ENCODE results near the gene PKD2. TPM values are rescaled to one million over a fixed set of nuclear protein-coding genes. Genes with fewer than 3 reads are reported as not detected.
"Not testable (repeated sequence)": the region's sequence is repeated elsewhere in the genome, so short reads cannot be mapped to it uniquely, and the experiment has no call there.

Gene PKD2
- total RNA-seq, 1 experiment from 2014 or later = 21.4 TPM

GRCh38 chr4:88107406-88108107 is 100.1 kb downstream of the PKD2 start:
- Mint-ChIP-seq H3K4me3 (no peak overlapping the region), H3K27me3 (ENCODE audit: low read depth) (no peaks in the 10 kb centered on the region; the same call in 1 of the 2 replicates), H3K4me1 (no peaks in the 10 kb centered on the region), H3K27ac (no peak overlapping the region), H3K36me3 (no peaks in the 10 kb centered on the region), H3K9me3 (no peaks in the 10 kb centered on the region)
- ChIA-PET CTCF (interaction anchor here (0.6 kb wide), 1 partner anchor 52 kb away, joined by 3 read pairs; no protein-coding TSS in a partner anchor), POLR2A (interaction anchor here (1.0 kb wide), 1 partner anchor 51 kb away, joined by 3 read pairs; no protein-coding TSS in a partner anchor)
- ATAC-seq (peak; percentile 41; the same call in 1 of the 2 replicates), DNase-seq (ENCODE audit: low spot score) (no peak)
- TF ChIP-seq GABPB1 (CRISPR knock-in tag; IDR thresholded peaks at IDR 0.05) = peak; percentile 79
- no peak for TF ChIP-seq SOX15 (CRISPR knock-in tag; IDR thresholded peaks at IDR 0.05)

DNA sequence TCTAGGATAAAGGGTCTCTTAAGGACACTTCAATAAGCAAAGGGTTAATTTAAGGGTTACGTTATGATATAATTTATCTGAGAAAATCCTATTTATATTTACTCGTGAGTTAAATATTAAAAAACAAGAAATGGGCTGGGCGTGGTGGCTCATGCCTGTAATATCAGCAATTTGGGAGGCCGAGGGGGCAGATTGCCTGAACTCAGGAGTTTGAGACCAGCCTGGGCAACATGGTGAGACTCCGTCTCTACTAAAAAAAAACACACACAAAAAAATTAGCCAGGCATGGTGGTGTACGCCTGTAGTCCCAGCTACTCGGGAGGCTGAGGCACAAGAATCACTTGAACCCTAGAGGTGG is 100.7 kb downstream of the PKD2 start:
- H3K9me3 Mint-ChIP-seq; POLR2A ChIA-PET; H3K36me3 Mint-ChIP-seq; CTCF ChIA-PET; DNase-seq (ENCODE audit: low spot score); H3K27ac Mint-ChIP-seq; H3K4me3 Mint-ChIP-seq; H3K4me1 Mint-ChIP-seq; H3K27me3 Mint-ChIP-seq (ENCODE audit: low read depth); ATAC-seq: not testable (repeated sequence)

- Mint-ChIP-seq H3K36me3 (no peaks in the 10 kb centered on the region), H3K9me3 (no peaks in the 10 kb centered on the region), H3K4me3 (no peak overlapping the region), H3K27me3 (ENCODE audit: low read depth) (no peaks in the 10 kb centered on the region), H3K27ac (no peak overlapping the region), H3K4me1 (no peaks in the 10 kb centered on the region)
- TF ChIP-seq RELA (CRISPR knock-in tag; IDR thresholded peaks at IDR 0.05; ENCODE audit: borderline replicate concordance) = no peak
- no peak for TF ChIP-seq NR1H2 (CRISPR knock-in tag; IDR thresholded peaks at IDR 0.05)
- no peak for TF ChIP-seq ZNF219 (CRISPR knock-in tag; IDR thresholded peaks at IDR 0.05; ENCODE audit: borderline replicate concordance)
- TF ChIP-seq FOXP1 (CRISPR knock-in tag; IDR thresholded peaks at IDR 0.05; ENCODE audit: borderline replicate concordance) = no peak
- TF ChIP-seq JUN (CRISPR knock-in tag; IDR thresholded peaks at IDR 0.05) = no peak
- TF ChIP-seq HMGA2 (CRISPR knock-in tag; IDR thresholded peaks at IDR 0.05) = no peak
- no peak for TF ChIP-seq ATF1 (CRISPR knock-in tag; IDR thresholded peaks at IDR 0.05)
- TF ChIP-seq IRF2 (CRISPR knock-in tag; IDR thresholded peaks at IDR 0.05; ENCODE audit: borderline replicate concordance, low read depth) = no peak
- TF ChIP-seq, protein P1, sequence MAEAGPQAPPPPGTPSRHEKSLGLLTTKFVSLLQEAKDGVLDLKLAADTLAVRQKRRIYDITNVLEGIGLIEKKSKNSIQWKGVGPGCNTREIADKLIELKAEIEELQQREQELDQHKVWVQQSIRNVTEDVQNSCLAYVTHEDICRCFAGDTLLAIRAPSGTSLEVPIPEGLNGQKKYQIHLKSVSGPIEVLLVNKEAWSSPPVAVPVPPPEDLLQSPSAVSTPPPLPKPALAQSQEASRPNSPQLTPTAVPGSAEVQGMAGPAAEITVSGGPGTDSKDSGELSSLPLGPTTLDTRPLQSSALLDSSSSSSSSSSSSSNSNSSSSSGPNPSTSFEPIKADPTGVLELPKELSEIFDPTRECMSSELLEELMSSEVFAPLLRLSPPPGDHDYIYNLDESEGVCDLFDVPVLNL (CRISPR knock-in tag; IDR thresholded peaks at IDR 0.05; ENCODE audit: borderline replicate concordance, low read depth) = no peak
- ChIA-PET POLR2A (interaction anchor here (0.7 kb wide), 1 partner anchor 1124 kb away, joined by 3 read pairs; no protein-coding TSS in a partner anchor), CTCF (no interaction called here)
- ATAC-seq (no peak), DNase-seq (ENCODE audit: low spot score) (no peak)
Observed at GRCh38 chr4:88108747-88109122, 101.3 kb downstream of the PKD2 start.

DNA sequence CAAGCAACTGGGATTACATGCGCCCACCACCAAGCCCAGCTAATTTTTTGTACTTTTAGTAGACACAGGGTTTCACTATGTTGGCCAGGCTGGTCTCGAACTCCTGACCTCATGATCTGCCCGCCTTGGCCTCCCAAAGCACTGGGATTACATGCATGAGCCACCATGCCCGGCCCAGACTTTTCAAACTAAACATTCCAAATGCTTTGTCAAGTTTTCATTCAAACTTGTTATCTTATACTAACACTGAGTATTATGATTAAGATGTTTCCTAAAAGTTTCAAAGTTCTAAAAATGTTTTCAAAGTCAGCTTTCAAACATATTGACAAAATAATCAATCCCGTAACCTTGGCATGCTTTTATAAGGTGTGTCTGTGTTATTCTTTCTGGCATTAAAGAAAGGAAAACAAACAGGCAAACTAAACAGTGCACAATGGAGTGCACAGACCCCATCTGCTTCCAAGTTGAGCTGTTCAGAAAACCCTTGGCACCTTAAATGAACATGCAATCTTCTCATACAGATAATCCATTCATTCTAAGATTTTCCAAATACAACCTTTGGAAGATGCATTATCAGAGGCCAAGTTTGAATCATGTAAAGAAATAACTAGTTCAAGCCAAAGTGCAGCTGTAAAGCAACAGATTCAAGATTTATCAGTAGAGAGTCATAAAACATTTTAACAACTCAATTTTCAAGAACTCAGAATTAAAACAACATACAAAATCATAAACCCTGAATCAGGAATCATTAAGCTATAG is 101.9 kb downstream of the PKD2 start:
- H3K36me3 Mint-ChIP-seq = no peaks in the 10 kb centered on the region
- H3K4me3 Mint-ChIP-seq = no peak overlapping the region
- H3K27me3 Mint-ChIP-seq (ENCODE audit: low read depth) = no peaks in the 10 kb centered on the region
- ChIA-PET CTCF (interaction anchor here (0.8 kb wide), 1 partner anchor 54 kb away, joined by 3 read pairs; no protein-coding TSS in a partner anchor), POLR2A (interaction anchor here (0.7 kb wide), 1 partner anchor 1124 kb away, joined by 3 read pairs; no protein-coding TSS in a partner anchor)
- no peaks in the 10 kb centered on the region for H3K4me1 Mint-ChIP-seq
- DNase-seq (ENCODE audit: low spot score) = no peak
- H3K9me3 Mint-ChIP-seq = no peaks in the 10 kb centered on the region
- TF ChIP-seq PRDM15 (CRISPR knock-in tag; IDR thresholded peaks at IDR 0.05) (no peak), GABPB1 (CRISPR knock-in tag; IDR thresholded peaks at IDR 0.05) (0 out of 2 replicates have a peak, but pooled peaks have one; percentile 27)
- no peak for ATAC-seq
- 0 out of 2 replicates have a peak overlapping the region, but pooled peaks have one; percentile 45 for H3K27ac Mint-ChIP-seq
